GM19397 (cell line): ENCODE measurements around the gene ADAM12.
"Not testable (repeated sequence)": the region's sequence is repeated elsewhere in the genome, so short reads cannot be mapped to it uniquely, and the experiment has no call there.

Experiments
- ATAC-seq: cut with Tn5 transposase; IDR thresholded peaks from one replicate; pipeline ENCODE4 v1.9.1; 2021; ENCODE audit warnings: mild to moderate bottlenecking, moderate library complexity; ENCODE audit not compliant: unreplicated experiment

Gene ADAM12

GRCh38 chr10:126375299-126375698 is 13.0 kb downstream of the ADAM12 start:
- no peak for ATAC-seq

- no peak for ATAC-seq
These were observed 13.8 kb downstream of the ADAM12 start for GRCh38 chr10:126374435-126374834.

- ATAC-seq: no peak
These were observed 14.3 kb downstream of the ADAM12 start for GRCh38 chr10:126373972-126374371.

GRCh38 chr10:126373147-126373546 is 15.1 kb downstream of the ADAM12 start:
- ATAC-seq: no peak

- ATAC-seq: no peak
These were observed 15.9 kb downstream of the ADAM12 start for GRCh38 chr10:126372396-126372795.

GRCh38 chr10:126369125-126369710 is 19.1 kb downstream of the ADAM12 start:
- no peak for ATAC-seq

- ATAC-seq: no peak
These were observed 31.1 kb downstream of the ADAM12 start for GRCh38 chr10:126357169-126357568.

- no peak for ATAC-seq
These were observed 34.6 kb downstream of the ADAM12 start for GRCh38 chr10:126353666-126354065.

GRCh38 chr10:126352453-126352852 is 35.8 kb downstream of the ADAM12 start:
- ATAC-seq: no peak

- ATAC-seq: no peak
These were observed 37.3 kb downstream of the ADAM12 start for GRCh38 chr10:126351021-126351420.

- no peak for ATAC-seq
These were observed 37.9 kb downstream of the ADAM12 start for GRCh38 chr10:126350216-126350992.

- no peak for ATAC-seq
These were observed 38.6 kb downstream of the ADAM12 start for GRCh38 chr10:126349676-126350075.

- ATAC-seq: no peak
These were observed 39.2 kb downstream of the ADAM12 start for GRCh38 chr10:126349101-126349500.

GRCh38 chr10:126343496-126343895 is 44.8 kb downstream of the ADAM12 start:
- not testable (repeated sequence) for ATAC-seq

GRCh38 chr10:126342680-126343079 is 45.6 kb downstream of the ADAM12 start:
- ATAC-seq: no peak

- ATAC-seq: no peak
These were observed 46.8 kb downstream of the ADAM12 start for GRCh38 chr10:126341491-126341890.

- no peak for ATAC-seq
These were observed 50.9 kb downstream of the ADAM12 start for GRCh38 chr10:126337251-126337810.

GRCh38 chr10:126336801-126337200 is 51.5 kb downstream of the ADAM12 start:
- no peak for ATAC-seq

GRCh38 chr10:126334272-126334671 is 54.0 kb downstream of the ADAM12 start:
- no peak for ATAC-seq

GRCh38 chr10:126332576-126332975 is 55.7 kb downstream of the ADAM12 start:
- ATAC-seq: no peak

GRCh38 chr10:126331101-126331500 is 57.2 kb downstream of the ADAM12 start:
- no peak for ATAC-seq

- ATAC-seq: no peak
These were observed 63.5 kb downstream of the ADAM12 start for GRCh38 chr10:126324826-126325225.
